Frontal cortex (tissue), 4 donors: ENCODE data around the gene SIGLEC8. TPM values are rescaled to one million over a fixed set of nuclear protein-coding genes. Genes with fewer than 3 reads are reported as not detected.
"Not testable (repeated sequence)": the region's sequence is repeated elsewhere in the genome, so short reads cannot be mapped to it uniquely, and the experiment has no call there.

Source experiments
- DNase-seq, 2 donors: peaks; one replicate each; pipeline ENCODE4 v3.0.0; 2012; ENCODE audit warnings: low spot score in 2 of 2
- FAIRE-seq: peaks from 2 replicates; lab custom pipeline; 2012; peaks lifted over from hg19 to GRCh38; lab: Jason Lieb, UNC
- small RNA-seq: library from RNA; depleted of rRNA; stranded (forward); fragments of <200 nt; gene quantifications from one replicate; pipeline ENCODE3, GENCODE V24; 2014
- total RNA-seq: library from RNA; depleted of rRNA; stranded (reverse); fragments of >200 nt; gene quantifications from one replicate; pipeline ENCODE4 v1.2.3, GENCODE V29; 2014
- donor health status: control.
- donor health status: control.
- donor health status: control.

SIGLEC8 gene
- total RNA-seq, 1 donor from 2014 or later = 0.82 TPM

- not testable (repeated sequence) for DNase-seq, FAIRE-seq
Observed at GRCh38 chr19:51416422-51416821, 41.8 kb downstream of the SIGLEC8 start.

GRCh38 chr19:51415187-51415586 lies 43.1 kb downstream of the SIGLEC8 start:
- no peak for FAIRE-seq

GRCh38 chr19:51410950-51411748 lies 47.1 kb downstream of the SIGLEC8 start:
- no peak for FAIRE-seq
- DNase-seq = no peak

More at GRCh38 chr19:51415187-51415586, 43.1 kb downstream of the SIGLEC8 start:
- DNase-seq = no peak

DNA sequence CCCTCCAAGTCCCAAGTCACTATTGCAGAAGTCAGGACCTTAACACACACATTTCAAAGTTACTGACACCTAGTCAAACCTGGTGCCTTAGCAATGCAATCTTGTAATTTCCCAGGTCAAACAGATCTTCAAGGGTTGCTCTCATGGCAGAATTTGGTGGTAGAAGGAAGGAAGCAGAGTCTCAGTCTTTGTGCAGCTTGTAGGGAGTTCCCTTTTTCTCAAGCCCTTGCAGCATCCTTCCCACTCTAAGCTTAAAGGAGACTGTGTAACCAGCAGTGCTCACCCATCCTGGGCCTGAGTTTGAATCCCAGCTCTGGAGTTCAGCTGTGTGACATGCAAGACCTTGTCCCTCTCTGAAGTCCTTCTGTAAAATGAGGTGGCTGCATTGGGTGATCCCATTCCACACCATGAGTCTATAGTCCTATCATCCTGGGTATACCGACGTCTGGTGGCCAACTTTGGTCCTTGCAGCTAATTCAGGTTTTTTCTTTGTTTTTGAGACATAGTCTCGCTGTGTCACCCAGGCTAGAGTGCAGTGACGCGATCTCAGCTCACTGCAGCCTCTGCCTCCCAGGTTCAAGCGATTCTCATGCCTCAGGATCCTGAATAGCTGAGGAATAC lies 50.6 kb downstream of the SIGLEC8 start:
- FAIRE-seq (no peak), DNase-seq (no peak)

DNA sequence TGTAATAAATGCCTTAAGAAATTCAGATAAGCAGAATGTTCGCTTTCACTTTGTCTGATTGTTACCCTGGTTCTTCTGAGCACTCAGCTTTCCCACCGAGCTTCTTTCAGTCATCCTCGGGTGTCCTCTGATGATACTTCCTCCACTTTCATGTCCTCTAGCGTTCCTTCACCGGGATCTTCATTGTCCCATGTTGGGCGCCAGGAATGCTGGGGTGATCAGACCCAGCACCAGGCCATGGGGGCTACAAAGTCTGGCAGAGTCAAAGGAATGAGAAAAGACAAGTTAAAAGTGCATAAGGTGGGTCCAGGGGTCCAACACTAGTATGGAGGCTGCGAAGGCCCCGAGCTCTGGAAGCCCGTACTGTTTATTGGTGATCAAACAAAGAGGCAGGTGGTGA lies 56.1 kb downstream of the SIGLEC8 start:
- FAIRE-seq (no peak), DNase-seq (no peak)

Small RNA genes within 50 kb of the gene (small RNA-seq; reads per million reads assigned to genes)
- gene AC020914.3 (not detected), gene AC020914.5 (not detected)

Other genes with a start within 250 kb of the SIGLEC8 start
- 0.41 TPM for gene CD33, start 233.4 kb downstream of the SIGLEC8 start, total RNA-seq
- gene SIGLECL1, start 207.4 kb downstream of the SIGLEC8 start, total RNA-seq = not detected
- gene IGLON5, start 146.8 kb downstream of the SIGLEC8 start, total RNA-seq = 4.1 TPM
- gene VSIG10L, start 116.3 kb downstream of the SIGLEC8 start, total RNA-seq = 0.41 TPM
- gene ETFB, start 92.1 kb downstream of the SIGLEC8 start, total RNA-seq = 41.2 TPM
- not detected for gene CLDND2, start 89.5 kb downstream of the SIGLEC8 start, total RNA-seq
- not detected for gene NKG7, start 85.8 kb downstream of the SIGLEC8 start, total RNA-seq
- gene LIM2, start 70.5 kb downstream of the SIGLEC8 start, total RNA-seq = not detected
- not detected for gene C19orf84, start 67.9 kb downstream of the SIGLEC8 start, total RNA-seq
- 1.2 TPM for gene SIGLEC10, start 40.8 kb downstream of the SIGLEC8 start, total RNA-seq
- not detected for gene CEACAM18, start 20.1 kb upstream of the SIGLEC8 start, total RNA-seq
- not detected for gene SIGLEC12, start 43.3 kb upstream of the SIGLEC8 start, total RNA-seq
- gene SIGLEC6, start 73.2 kb upstream of the SIGLEC8 start, total RNA-seq = not detected
- gene ZNF175, start 112.8 kb upstream of the SIGLEC8 start, total RNA-seq = 7.3 TPM
- under 0.01 TPM for gene SIGLEC5, start 171.9 kb upstream of the SIGLEC8 start, total RNA-seq
- 0.41 TPM for gene SIGLEC14, start 188.4 kb upstream of the SIGLEC8 start, total RNA-seq
- 3.7 TPM for gene SPACA6, start 234.9 kb upstream of the SIGLEC8 start, total RNA-seq